GM10266 (cell line): ENCODE measurements around the gene EYA2.

Experiments used
- DNase-seq: peaks from one replicate; pipeline ENCODE4 v3.0.0; 2012; ENCODE audit errors: extremely low spot score
- CTCF ChIP-seq: IDR thresholded peaks from 2 replicates; pipeline ENCODE4 v1.5.1; 2012; ENCODE audit warnings: mild to moderate bottlenecking, low read depth; ENCODE audit not compliant: control insufficient read depth, insufficient read depth; ENCODE audit errors: missing control alignments

The EYA2 gene

GRCh38 chr20:47080365-47080764 is 185.7 kb downstream of the EYA2 start:
- no peak for TF ChIP-seq CTCF
- DNase-seq: no peak

- no peak for DNase-seq
- no peak for TF ChIP-seq CTCF
Observed at GRCh38 chr20:47086316-47086715, 191.7 kb downstream of the EYA2 start.

- DNase-seq: no peak
- TF ChIP-seq CTCF: no peak
Observed at GRCh38 chr20:47088335-47088734, 193.7 kb downstream of the EYA2 start.

- TF ChIP-seq CTCF: no peak
- no peak for DNase-seq
Observed at GRCh38 chr20:47089151-47089550, 194.5 kb downstream of the EYA2 start.

GRCh38 chr20:47090835-47091234 is 196.2 kb downstream of the EYA2 start:
- no peak for TF ChIP-seq CTCF

GRCh38 chr20:47093320-47093966 is 198.8 kb downstream of the EYA2 start:
- TF ChIP-seq CTCF: no peak
- DNase-seq: no peak

More at GRCh38 chr20:47090835-47091234, 196.2 kb downstream of the EYA2 start:
- DNase-seq: no peak

GRCh38 chr20:47095690-47096089 is 201.0 kb downstream of the EYA2 start:
- no peak for DNase-seq
- TF ChIP-seq CTCF: no peak
